Neural cell (in vitro differentiated cells): ENCODE results near the gene GMDS. TPM values are rescaled to one million over a fixed set of nuclear protein-coding genes. Genes with fewer than 3 reads are reported as not detected.

ENCODE experiments used
- H2AFZ ChIP-seq: fragments of 200-600, 300-800 bp; sonication (generic), shearing (Covaris generic); 2 replicates; pipeline ENCODE4 v1.6.0; 2014; ENCODE audit warnings: low read depth, mild to moderate bottlenecking, antibody characterized with exemption, low read length, moderate library complexity
- H3F3A ChIP-seq: fragments of 200-600 bp; shearing (Covaris generic); 2 replicates; pipeline ENCODE4 v1.6.1; 2016; ENCODE audit warnings: mild to moderate bottlenecking, moderate library complexity, mixed read lengths, antibody characterized with exemption, low read length; ENCODE audit not compliant: insufficient read depth, poor library complexity, severe bottlenecking
- H3K27ac ChIP-seq: fragments of 200-600, 300-800 bp; sonication (generic), shearing (Covaris generic); 2 replicates; pipeline ENCODE4 v1.5.1; 2014; ENCODE audit warnings: mild to moderate bottlenecking, low read length, moderate library complexity
- H3K27me3 ChIP-seq: fragments of 300-800, 200-600 bp; sonication (generic), shearing (Covaris generic); 2 replicates; pipeline ENCODE4 v1.6.0; 2014; ENCODE audit warnings: mild to moderate bottlenecking, low read depth, low read length, moderate library complexity; ENCODE audit not compliant: insufficient read depth
- H3K36me3 ChIP-seq: fragments of 300-800, 200-600 bp; sonication (generic), shearing (Covaris generic); 2 replicates; pipeline ENCODE4 v1.5.1; 2014; ENCODE audit warnings: mild to moderate bottlenecking, antibody characterized with exemption, low read length, moderate library complexity; ENCODE audit not compliant: insufficient read depth
- H3K4me2 ChIP-seq: fragments of 300-800, 200-600 bp; sonication (generic), shearing (Covaris generic); 2 replicates; pipeline ENCODE4 v1.6.0; 2014; ENCODE audit warnings: mild to moderate bottlenecking, low read length
- H3K4me3 ChIP-seq: fragments of 300-800, 200-600 bp; sonication (generic), shearing (Covaris generic); 2 replicates; pipeline ENCODE4 v1.5.1; 2014; ENCODE audit warnings: mild to moderate bottlenecking, low read length, moderate library complexity
- H3K79me2 ChIP-seq: fragments of 200-600 bp; shearing (Covaris generic); replicated peaks from 2 replicates; pipeline ENCODE4 v1.6.0; 2014; ENCODE audit warnings: mild to moderate bottlenecking, low read length, moderate library complexity; ENCODE audit not compliant: insufficient read depth
- H3K9ac ChIP-seq: fragments of 300-800, 200-600 bp; sonication (generic), shearing (Covaris generic); 2 replicates; pipeline ENCODE4 v1.6.1; 2016; ENCODE audit warnings: mild to moderate bottlenecking, low read length, mixed read lengths
- H3K9me2 ChIP-seq: fragments of 200-600 bp; shearing (Covaris generic); 2 replicates; pipeline ENCODE4 v1.6.1; 2016; ENCODE audit warnings: mild to moderate bottlenecking, low read length, mixed read lengths; ENCODE audit not compliant: insufficient read depth
- H3K9me3 ChIP-seq: fragments of 200-600, 300-800 bp; sonication (generic), shearing (Covaris generic); 2 replicates; pipeline ENCODE4 v1.6.1; 2016; ENCODE audit warnings: mild to moderate bottlenecking, mixed run types, low read length, moderate library complexity, mixed read lengths
- H4K20me1 ChIP-seq: fragments of 200-600 bp; shearing (Covaris generic); 2 replicates; pipeline ENCODE4 v1.6.1; 2016; ENCODE audit warnings: mild to moderate bottlenecking, mixed run types; ENCODE audit not compliant: insufficient read depth
- CTCF ChIP-seq: fragments of 450-650 bp; IDR thresholded peaks from 2 replicates; pipeline ENCODE4 v1.5.1; 2014; ENCODE audit warnings: antibody characterized with exemption, mild to moderate bottlenecking, moderate library complexity; ENCODE audit not compliant: poor library complexity, severe bottlenecking
- EP300 ChIP-seq: fragments of 450-650 bp; conservative IDR thresholded peaks from 2 replicates; pipeline ENCODE4 v1.6.1; 2014; ENCODE audit warnings: antibody characterized with exemption, mild to moderate bottlenecking, moderate library complexity; ENCODE audit not compliant: poor library complexity, severe bottlenecking
- EZH2 ChIP-seq: fragments of 200-600, 300-800 bp; shearing (Covaris generic), sonication (generic); IDR thresholded peaks from 2 replicates; pipeline ENCODE4 v1.6.1; 2014; ENCODE audit warnings: antibody characterized with exemption, low read length, borderline replicate concordance, mild to moderate bottlenecking; ENCODE audit not compliant: insufficient read depth, poor library complexity, severe bottlenecking
- MXI1 ChIP-seq: fragments of 450-650 bp; conservative IDR thresholded peaks from 2 replicates; pipeline ENCODE4 v1.6.1; 2014; ENCODE audit warnings: antibody characterized with exemption, mild to moderate bottlenecking; ENCODE audit not compliant: poor library complexity, severe bottlenecking
- POLR2AphosphoS5 ChIP-seq: IDR thresholded peaks from 2 replicates; pipeline ENCODE4 v1.6.1; 2012
- RAD21 ChIP-seq: fragments of 450-650 bp; conservative IDR thresholded peaks from 2 replicates; pipeline ENCODE4 v1.6.1; 2014; ENCODE audit warnings: antibody characterized with exemption, mild to moderate bottlenecking, moderate library complexity
- REST ChIP-seq: IDR thresholded peaks from 2 replicates; pipeline ENCODE4 v1.6.1; 2012; ENCODE audit warnings: borderline replicate concordance
- SMC3 ChIP-seq: fragments of 450-650 bp; conservative IDR thresholded peaks from 2 replicates; pipeline ENCODE4 v1.6.1; 2014; ENCODE audit warnings: antibody characterized with exemption, mild to moderate bottlenecking, moderate library complexity; ENCODE audit not compliant: poor library complexity
- TAF1 ChIP-seq: IDR thresholded peaks from 2 replicates; pipeline ENCODE4 v1.6.1; 2012; ENCODE audit warnings: low read depth
- polyA plus RNA-seq: library from polyadenylated mRNA; depleted of rRNA; stranded (reverse); fragments of >200 nt; gene quantifications from 2 replicates; pipeline ENCODE4 v1.2.3, GENCODE V29; 2014

Gene GMDS
- polyA plus RNA-seq, 1 donor from 2014 or later = 11.4 TPM

- Histone ChIP-seq H2AFZ (no peak overlapping the region), H3K9me2 (no peaks in the 10 kb centered on the region)
- TF ChIP-seq REST (no peak), SMC3 (no peak), TAF1 (no peak), RAD21 (no peak), MXI1 (no peak), EP300 (no peak), EZH2 (no peak)
These were observed 508.9 kb downstream of the GMDS start for GRCh38 chr6:1736346-1737105.

GRCh38 chr6:1735239-1735803, 510.1 kb downstream of the GMDS start:
- Histone ChIP-seq H2AFZ (no peak overlapping the region), H4K20me1 (no peaks in the 10 kb centered on the region), H3F3A (no peaks in the 10 kb centered on the region), H3K9ac (no peak overlapping the region), H3K9me2 (no peaks in the 10 kb centered on the region), H3K79me2 (no peaks in the 10 kb centered on the region), H3K27me3 (no peaks in the 10 kb centered on the region), H3K9me3 (no peaks in the 10 kb centered on the region), H3K36me3 (no peaks in the 10 kb centered on the region), H3K4me3 (no peak overlapping the region), H3K27ac (no peak overlapping the region), H3K4me2 (no peak overlapping the region)
- no peak for TF ChIP-seq MXI1
- no peak for TF ChIP-seq RAD21
- TF ChIP-seq EP300 = no peak
- no peak for TF ChIP-seq EZH2
- no peak for TF ChIP-seq POLR2AphosphoS5
- no peak for TF ChIP-seq CTCF
- TF ChIP-seq REST = no peak

More at GRCh38 chr6:1736346-1737105, 508.9 kb downstream of the GMDS start:
- Histone ChIP-seq H3K4me2 (no peak overlapping the region), H3F3A (no peaks in the 10 kb centered on the region), H3K4me3 (no peak overlapping the region), H3K79me2 (no peaks in the 10 kb centered on the region), H3K9ac (no peak overlapping the region), H3K36me3 (no peaks in the 10 kb centered on the region), H4K20me1 (no peaks in the 10 kb centered on the region), H3K27ac (no peak overlapping the region), H3K9me3 (no peaks in the 10 kb centered on the region), H3K27me3 (no peaks in the 10 kb centered on the region)
